ENCODE data around the gene ABTB2.
"Not testable (repeated sequence)": the region's sequence is repeated elsewhere in the genome, so short reads cannot be mapped to it uniquely, and the experiment has no call there.

The ABTB2 gene

DNA sequence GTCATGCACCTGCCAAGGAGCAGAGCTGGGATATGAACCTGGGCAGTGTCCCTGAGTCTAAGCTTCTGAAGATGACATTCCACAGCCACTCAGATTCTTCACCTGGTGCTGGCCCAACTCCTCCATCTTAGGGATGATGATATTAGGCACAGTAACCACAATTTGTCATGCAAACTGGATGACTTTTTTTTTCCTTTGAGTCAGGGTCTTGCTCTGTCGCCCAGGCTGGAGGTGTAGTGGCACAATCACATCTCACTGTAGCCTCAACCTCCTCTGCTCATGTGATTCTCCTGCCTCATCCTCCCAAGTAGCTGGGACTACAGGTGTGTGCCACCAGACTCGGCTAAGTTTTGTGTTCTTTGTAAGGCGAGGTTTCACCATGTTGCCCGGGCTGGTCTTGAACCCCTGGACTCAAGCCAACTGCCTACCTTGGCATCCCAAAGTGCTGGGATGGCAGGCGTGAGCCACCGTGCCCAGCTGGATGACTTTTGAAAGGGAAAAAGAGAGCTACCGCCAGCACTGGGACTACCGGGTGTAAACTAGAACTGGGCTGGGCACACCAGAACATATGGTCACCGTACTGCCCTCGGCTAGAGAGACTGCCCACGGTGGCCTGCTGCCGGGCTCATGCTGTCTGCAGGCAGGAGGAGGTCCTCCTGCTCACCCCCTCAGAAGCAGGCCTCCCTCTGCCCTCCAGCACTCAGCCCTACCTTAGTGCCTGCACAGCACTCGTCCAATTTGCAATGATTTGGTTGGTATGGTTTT is 174.7 kb downstream of the ABTB2 start:
- DNase-seq, result no peak

DNA sequence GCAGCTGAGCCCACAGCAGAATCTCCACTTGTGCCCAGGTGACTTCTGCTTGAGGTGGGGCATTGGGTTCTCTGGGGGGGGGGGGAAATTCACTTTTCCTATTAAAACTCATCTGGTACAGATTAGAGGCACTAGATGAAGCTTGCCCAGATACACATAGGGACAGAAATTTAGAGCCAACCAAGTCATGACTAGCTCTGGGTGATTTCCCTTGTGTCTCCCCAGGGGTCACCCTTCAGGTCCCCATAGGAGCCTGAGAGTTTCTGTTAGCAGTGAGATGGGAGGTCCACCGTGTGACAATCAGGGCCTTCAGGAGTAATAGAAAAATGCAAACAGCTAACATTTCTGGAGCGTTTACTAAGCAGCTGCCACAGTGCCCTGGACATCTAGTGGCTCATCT is 175.4 kb downstream of the ABTB2 start:
- no peak for DNase-seq

GRCh38 chr11:34181856-34182405 is 175.9 kb downstream of the ABTB2 start:
- DNase-seq, result no peak

DNA sequence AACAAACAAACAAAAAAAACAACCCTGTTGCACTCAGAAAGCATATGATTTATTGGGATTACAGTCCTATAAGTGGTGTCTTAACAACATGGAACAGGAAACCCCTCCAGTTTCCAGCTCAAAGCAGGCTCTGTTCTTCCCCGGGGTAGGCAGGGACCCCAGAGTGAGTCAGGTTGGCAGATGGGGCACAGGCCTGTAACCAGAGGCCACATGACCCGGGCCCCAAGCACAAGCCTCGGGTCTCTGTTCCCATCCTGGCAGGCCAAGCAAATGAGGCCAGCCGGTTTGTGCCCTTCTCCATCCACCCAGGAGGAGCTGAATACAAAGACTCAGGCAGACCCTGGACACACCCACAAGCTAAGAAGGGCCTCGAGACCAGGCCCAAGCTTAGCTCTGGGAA is 176.6 kb downstream of the ABTB2 start:
- DNase-seq, result no peak

DNA sequence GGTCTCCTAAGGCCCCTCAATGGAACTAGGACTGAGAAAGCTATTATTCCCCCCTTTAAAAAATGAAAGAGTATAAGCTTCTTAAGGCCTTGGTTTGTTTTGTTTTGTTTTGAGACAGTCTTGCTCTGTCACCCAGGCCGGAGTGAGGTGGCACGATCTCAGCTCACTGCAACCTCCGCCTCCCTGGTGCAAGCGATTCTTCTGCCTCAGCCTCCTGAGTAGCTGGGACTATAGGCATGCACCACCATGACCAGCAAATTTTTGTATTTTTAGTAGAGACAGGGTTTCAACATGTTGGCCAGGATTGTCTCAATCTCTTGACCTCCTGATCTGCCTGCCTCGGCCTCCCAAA is 177.0 kb downstream of the ABTB2 start:
- not testable (repeated sequence) for DNase-seq

DNA sequence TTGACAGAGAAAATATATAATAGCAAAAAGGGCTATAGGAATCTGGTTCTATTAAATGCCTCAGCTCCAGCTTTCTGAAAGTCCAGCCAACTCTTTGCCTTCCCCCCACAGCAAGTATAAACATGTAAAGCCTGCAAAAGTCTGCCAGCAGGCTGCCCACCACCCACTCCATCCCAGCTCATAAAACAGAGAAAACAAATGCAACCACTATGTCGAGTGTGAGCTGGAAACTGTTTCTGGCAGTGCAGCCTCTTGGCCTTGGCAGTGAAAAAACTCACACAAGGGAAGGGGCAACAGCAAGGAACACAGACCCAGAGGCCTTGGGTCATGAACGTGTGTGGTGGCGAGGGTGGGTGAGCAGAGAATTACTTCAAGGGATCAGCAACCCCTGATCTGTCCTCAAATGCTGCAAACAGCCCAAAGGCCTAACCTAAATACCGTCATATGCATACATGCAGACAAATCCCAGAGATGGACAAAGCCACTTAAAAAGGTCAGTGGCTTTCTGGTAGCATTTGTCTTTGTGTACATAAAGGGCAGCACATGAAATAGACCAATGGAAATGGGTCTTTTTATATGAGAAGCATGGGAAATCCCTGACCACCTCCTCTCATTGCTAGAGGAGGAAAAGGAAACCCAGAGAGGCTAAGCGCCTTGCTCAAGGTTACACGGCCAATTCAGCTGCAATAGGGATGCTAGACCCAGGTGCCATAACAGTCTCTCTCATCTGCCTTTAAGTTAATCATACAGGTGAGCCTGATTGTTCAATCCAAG is 177.6 kb downstream of the ABTB2 start:
- DNase-seq, result no peak

DNA sequence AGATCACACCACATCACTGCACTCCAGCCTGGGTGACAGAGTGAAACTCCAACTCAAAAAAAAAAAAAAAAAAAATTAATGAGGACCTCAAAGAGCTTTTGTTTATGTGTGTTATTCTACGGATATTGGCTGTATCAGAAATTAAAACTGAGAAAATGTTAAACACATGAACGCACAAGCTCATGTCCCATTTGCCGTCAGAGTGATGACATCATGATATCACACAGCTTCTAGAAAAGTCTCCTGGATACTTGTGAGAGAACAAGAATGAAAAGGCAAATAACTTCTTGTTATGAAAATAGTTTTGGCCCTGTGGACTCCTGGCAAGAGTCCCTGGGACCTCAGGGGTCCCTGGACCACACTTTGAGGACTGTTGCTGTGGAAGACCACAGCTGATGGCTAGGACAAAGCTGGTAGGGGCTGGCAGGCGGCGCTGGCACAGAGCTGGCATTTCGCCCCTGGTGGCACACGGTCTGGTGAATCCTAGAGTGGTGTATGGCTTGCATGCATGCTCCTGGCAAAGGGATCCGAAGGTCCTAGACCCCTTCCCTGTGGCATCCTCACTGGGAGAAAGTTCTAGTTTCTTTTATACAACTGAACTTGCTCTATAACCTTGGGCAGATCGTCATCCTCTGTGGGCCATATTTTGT is 178.7 kb downstream of the ABTB2 start:
- no peak for DNase-seq

DNA sequence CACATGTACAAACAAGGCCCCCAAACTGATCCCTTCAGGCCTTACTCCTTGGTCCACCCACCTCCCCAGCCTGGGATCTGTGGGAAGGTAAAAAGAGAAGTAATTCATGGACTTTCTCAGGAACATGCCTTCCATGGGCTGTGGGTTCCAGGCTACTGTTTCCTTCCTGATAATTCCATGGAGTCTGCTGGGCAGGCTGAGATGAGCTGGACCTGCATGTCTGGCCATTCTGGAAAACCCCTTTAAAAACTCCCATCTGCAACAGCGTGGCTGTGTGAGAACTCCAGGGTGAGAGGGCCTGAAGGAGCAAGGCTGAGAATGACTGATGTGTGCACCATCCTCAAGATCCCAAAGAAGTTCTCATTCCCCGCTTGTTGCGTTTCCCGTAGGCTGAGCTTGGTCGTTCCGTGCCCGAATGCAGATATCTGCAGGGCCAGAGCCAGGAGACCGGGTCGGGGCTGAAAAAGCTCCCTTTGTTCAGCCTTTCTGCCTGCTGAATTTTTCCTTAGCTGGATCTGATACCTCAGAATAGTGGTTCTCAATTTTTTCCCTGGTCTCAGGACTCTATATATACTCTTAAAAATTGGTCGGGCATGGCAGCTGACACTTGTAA is 179.5 kb downstream of the ABTB2 start:
- no peak for DNase-seq

- DNase-seq, result no peak
These were observed 181.0 kb downstream of the ABTB2 start for GRCh38 chr11:34176751-34177209.

GRCh38 chr11:34175284-34176019 is 182.4 kb downstream of the ABTB2 start:
- DNase-seq, result no peak

DNA sequence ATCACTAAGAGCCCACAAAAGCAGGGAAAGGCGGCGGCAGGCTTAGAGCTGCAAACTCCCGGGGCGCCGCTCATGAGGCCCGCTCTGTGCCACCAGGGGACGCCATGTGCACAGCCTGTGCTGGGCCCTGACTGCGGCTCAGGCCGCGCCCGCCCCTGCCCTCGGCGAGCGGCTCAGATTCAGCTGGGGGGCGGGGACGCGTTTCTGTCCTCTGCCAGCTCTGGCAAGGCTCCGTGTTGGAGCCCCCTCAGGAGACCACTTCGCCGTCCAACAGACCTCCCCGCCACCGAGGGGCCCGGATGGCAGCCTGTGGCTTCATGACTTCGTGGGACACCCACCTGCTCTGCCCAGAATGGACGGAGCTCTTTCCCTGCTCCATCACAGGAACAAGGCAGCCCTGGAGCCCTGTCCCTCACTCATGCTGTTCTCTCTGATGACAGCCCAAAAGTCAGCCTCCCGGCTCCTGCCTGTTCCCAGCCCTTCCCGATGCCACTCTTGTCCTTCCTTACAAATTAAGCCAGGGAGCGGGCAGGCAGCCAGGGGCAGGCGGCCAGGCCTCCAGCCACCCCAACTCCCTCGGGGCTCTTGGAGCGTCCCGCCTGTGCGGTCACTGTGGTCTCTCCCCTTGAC is 183.3 kb downstream of the ABTB2 start:
- DNase-seq, result peak; percentile 73

GRCh38 chr11:34173050-34173449 is 184.8 kb downstream of the ABTB2 start:
- no peak for DNase-seq

- DNase-seq, result no peak
These were observed 188.1 kb downstream of the ABTB2 start for GRCh38 chr11:34169686-34170085.

- no peak for DNase-seq
These were observed 189.0 kb downstream of the ABTB2 start for GRCh38 chr11:34168642-34169420.

GRCh38 chr11:34167961-34168360 is 189.8 kb downstream of the ABTB2 start:
- no peak for DNase-seq

DNA sequence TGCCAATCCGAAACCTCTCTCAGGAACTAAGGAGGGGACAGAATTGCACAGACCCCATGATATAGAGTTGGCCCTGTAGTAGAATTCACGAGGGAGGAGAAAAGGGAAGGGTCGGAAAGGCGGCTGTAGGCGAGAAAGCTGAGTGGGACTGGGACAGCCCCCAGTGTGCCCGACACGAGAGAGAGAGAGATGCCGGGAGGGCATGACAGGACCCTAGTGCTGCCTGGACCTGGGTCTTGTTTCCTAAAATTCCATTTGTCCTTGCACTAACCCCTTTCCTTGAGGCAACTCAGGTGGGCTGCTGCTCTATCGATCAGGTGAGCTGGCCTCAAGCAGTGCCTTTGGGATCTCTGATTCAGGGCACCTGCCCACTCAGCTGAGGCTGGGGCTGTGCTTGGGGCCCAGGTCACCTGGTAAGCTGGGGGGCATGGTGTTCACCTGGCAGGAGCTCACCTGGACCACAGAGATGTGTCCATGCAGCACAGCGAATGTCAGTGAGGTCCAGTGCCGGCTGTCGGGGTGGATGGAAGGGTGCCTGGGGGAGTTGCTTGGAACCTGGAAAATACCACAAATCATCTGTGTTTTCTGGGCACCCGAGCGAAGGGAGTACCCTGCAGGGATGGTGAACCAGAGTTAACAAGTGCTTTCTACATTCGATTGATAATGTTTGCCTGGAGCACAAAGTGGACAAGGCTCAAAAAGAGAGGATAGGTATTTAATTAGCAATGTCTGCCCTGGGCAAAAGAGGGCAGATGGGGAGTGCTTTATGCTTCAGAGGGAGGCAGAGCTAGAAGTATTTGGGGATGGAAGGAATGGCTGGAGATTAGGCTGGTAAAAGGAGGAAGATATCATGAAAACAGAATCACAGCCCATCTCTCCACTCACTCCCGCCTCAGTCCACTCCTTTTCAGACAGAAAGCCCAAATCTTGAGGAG is 190.7 kb downstream of the ABTB2 start:
- DNase-seq, result no peak

- no peak for DNase-seq
These were observed 191.8 kb downstream of the ABTB2 start for GRCh38 chr11:34165786-34166555.

DNA sequence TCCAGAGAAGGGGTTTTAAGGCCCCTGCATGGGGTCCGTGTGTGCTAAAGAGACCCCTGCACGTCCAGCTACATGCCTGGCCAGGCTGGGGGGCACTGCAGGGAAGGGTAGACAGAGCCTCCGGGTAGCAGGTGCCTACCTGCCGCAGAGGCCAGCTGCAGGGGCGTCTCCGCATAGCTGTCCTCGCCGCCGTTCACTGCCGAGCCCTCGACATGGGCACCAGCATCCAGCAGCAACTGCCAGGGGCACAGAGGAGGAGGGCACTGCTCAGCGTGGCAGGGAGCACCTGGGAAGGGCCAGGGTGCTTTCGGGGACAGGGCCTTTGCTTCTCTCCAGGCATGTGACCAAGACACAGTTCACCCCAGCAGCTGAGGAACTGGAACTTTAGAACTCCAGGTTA is 192.7 kb downstream of the ABTB2 start:
- DNase-seq, result no peak

DNA sequence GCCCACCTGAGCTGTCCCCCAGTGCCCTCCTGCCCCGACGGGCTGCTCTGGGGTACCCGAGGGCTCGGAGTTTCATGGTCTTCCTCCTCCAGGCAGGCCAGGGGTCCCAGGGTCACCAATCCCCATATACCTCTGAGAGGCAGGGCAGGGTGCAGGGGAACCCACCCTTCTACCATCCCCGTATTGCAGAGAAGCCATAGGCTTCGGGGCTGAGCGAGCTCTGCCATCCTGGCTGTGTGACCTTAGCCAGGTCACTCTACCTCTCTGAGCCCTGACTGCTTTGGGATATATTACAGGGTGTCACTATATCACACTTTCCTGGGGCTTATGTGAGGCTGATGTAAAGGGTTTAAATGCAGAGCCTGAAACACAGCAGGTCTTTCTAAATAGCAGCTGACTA is 195.0 kb downstream of the ABTB2 start:
- DNase-seq, result no peak

Data from stimulated activated naive CD4-positive, alpha-beta T cell treated with Interleukin-2 at 50 U/mL for 16 hours (primary cell).